HG03354 (cell line): Measurements from ENCODE around the gene HEBP1.

Source experiments
- ATAC-seq: cut with Tn5 transposase; IDR thresholded peaks from one replicate; pipeline ENCODE4 v1.9.1; 2021; ENCODE audit warnings: mild to moderate bottlenecking; ENCODE audit not compliant: unreplicated experiment, poor library complexity, severe bottlenecking

Gene HEBP1

DNA sequence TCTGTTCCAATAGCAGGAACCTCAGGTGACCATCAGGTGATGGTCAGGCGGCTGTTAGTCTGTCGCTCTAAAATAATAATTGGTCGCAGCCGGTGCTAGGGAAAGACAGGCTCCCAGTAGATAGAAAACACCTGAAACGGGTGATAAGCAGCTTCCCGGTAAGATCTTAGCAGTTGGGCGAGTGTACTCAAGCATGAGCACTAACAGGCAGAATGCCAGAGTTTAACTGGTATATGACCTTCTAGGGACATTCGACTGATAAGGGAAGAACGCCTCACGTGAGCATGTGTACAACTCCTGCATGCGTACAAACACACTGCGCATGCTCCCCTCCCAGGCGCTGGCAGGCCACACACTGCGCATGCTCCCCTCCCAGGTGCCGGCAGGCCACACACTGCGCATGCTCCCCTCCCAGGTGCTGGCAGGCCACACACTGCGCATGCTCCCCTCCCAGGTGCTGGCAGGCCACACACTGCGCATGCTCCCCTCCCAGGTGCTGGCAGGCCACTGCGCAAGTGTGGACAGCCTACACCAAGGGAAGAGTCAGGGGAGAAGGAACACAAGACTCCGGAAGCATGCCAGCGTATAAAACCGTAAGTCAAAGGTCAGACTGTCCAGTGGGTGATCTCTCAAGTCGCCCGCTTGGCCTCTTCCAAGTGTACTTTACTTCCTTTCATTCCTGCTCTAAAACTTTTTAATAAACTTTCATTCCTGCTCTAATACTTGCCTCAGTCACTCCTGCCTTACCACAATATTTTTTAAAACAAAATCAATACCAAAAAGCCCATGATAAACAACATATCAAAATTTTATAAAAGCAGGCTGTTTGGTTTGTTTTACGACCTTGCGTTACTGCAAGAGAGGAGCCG, 72.6 kb downstream of the HEBP1 start:
- no peak for ATAC-seq

DNA sequence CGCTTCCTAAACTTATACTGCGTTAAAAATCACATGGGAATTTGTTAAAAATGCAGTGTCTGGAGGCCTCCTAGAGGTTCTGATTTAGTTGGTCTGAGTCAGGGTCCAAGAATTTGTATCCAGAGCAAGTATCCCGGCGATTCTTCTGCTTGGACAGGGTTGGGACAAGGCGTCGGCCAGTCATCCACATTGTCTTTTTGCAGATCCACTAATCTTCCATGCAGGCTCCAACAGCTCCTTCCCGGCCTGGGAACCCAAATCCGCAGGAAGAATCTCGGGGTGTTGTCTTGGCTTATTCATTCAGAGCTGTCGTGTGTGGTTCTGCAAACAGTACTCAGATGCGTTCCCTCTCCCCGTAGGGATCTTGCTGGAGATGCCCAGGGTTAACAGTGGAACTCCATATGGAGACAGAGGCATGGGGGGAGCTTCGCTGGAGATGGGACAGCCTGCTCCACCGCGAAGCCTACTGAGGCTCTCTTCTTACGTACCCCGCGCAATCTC, 73.4 kb downstream of the HEBP1 start:
- no peak for ATAC-seq

GRCh38 chr12:12925388-12925787, 74.7 kb downstream of the HEBP1 start:
- ATAC-seq: no peak
